ENCODE results near the gene LRMDA.

Gene LRMDA

GRCh38 chr10:76047521-76047920 lies 616.1 kb downstream of the LRMDA start:
- no peak for TF ChIP-seq CTCF (IDR thresholded peaks at IDR 0.05; ENCODE audit: low read depth, low read length, missing control alignments)
- in situ Hi-C loops (cut with HindIII; ENCODE audit: low sequenced_read_pairs), result no loop called here
- no peak for DNase-seq (ENCODE audit: low read depth)
- no peak overlapping the region for H3K4me3 ChIP-seq (ENCODE audit: low read depth, low read length)

GRCh38 chr10:76049581-76050290 lies 618.3 kb downstream of the LRMDA start:
- no peak for DNase-seq (ENCODE audit: low read depth)
- no peak for TF ChIP-seq CTCF (IDR thresholded peaks at IDR 0.05; ENCODE audit: low read depth, low read length, missing control alignments)
- in situ Hi-C loops (cut with HindIII; ENCODE audit: low sequenced_read_pairs), result no loop called here
- no peak overlapping the region for H3K4me3 ChIP-seq (ENCODE audit: low read depth, low read length)

DNA sequence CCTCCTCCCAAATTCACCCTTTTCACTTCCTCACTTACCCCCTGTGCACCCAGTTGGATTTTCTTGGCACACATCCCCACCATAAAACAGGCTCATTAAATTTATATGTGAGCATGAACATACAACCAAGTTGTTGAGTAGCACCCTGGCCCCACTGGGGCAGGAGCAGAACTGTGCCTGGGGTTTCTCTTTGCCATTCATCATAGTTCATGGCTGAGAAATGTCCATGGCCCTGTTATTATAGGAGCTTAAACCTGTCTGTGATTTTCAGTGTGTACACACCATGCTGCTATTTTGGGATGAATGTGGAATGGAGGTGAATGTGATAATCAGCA lies 618.8 kb downstream of the LRMDA start:
- no peak overlapping the region for H3K4me3 ChIP-seq (ENCODE audit: low read depth, low read length)
- TF ChIP-seq CTCF (IDR thresholded peaks at IDR 0.05; ENCODE audit: low read depth, low read length, missing control alignments), result no peak
- no peak for DNase-seq (ENCODE audit: low read depth)
- in situ Hi-C loops (cut with HindIII; ENCODE audit: low sequenced_read_pairs), result no loop called here

DNA sequence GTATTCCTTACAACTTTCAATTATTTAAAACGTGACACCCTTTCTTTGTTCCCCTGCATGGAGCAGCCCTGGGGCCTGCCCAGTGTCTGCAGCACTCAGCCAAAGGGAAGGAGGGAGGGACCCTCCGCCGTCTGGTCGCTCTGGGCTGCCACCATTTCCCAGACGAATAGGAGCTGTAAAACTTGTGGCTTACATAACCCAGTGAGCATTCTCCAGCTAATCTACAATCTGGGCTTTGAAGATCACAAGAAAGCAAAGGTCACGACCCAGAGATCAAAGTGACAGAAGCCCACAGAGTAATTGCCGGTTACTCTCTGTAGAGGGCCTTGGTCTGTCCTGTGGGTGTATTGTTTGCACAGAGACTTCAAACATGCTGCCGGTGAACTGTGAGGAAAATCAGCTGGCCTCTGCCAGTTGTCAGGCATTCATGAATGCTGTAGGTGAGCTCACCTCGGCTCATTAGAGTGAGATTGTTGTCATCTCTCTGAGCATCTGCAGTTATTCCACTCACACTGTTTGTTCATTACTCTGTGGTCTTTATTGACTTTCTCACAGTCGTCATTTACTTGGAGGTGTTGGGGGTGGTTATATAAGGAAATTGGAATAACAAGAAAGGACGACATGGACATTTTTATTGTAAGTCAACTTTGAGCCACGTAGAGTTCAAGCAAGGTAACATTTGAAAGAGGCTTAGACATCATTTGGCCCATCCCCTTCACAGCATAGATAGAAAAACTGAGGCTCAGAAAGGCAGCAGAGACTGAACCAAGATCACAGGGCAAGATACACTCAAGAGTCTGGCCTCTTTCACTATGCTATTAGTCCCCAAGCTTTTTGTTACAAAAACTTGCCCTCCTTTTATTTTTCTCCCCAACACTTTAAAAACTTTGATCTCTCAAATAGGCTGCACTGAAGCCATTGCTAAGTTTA lies 619.8 kb downstream of the LRMDA start:
- in situ Hi-C loops (cut with HindIII; ENCODE audit: low sequenced_read_pairs), result no loop called here
- no peak for DNase-seq (ENCODE audit: low read depth)
- no peak overlapping the region for H3K4me3 ChIP-seq (ENCODE audit: low read depth, low read length)
- no peak for TF ChIP-seq CTCF (IDR thresholded peaks at IDR 0.05; ENCODE audit: low read depth, low read length, missing control alignments)

- no peak overlapping the region for H3K4me3 ChIP-seq (ENCODE audit: low read depth, low read length)
- DNase-seq (ENCODE audit: low read depth), result no peak
- in situ Hi-C loops (cut with HindIII; ENCODE audit: low sequenced_read_pairs), result no loop called here
- no peak for TF ChIP-seq CTCF (IDR thresholded peaks at IDR 0.05; ENCODE audit: low read depth, low read length, missing control alignments)
Measured at GRCh38 chr10:76052682-76053503, 621.5 kb downstream of the LRMDA start.

GRCh38 chr10:76055466-76055865 lies 624.0 kb downstream of the LRMDA start:
- H3K4me3 ChIP-seq (ENCODE audit: low read depth, low read length), result no peak overlapping the region
- DNase-seq (ENCODE audit: low read depth), result no peak
- no peak for TF ChIP-seq CTCF (IDR thresholded peaks at IDR 0.05; ENCODE audit: low read depth, low read length, missing control alignments)
- in situ Hi-C loops (cut with HindIII; ENCODE audit: low sequenced_read_pairs), result no loop called here

All from astrocyte of the cerebellum (primary cell).